Osteoblast (primary cell): ENCODE measurements around the gene CASP9. TPM values are rescaled to one million over a fixed set of nuclear protein-coding genes. Genes with fewer than 3 reads are reported as not detected.

Source experiments
- DNase-seq: peaks from one replicate; pipeline ENCODE4 v3.0.0; 2011; ENCODE audit warnings: low spot score, mixed read lengths; ENCODE audit not compliant: insufficient read length; ENCODE audit errors: missing footprints
- H2AFZ ChIP-seq: 2 replicates; pipeline ENCODE4 v1.6.0; 2011; ENCODE audit warnings: mild to moderate bottlenecking, low read length
- H3K27ac ChIP-seq: 2 replicates; pipeline ENCODE4 v1.5.1; 2011; ENCODE audit warnings: mild to moderate bottlenecking, low read depth, low read length, moderate library complexity
- H3K27me3 ChIP-seq: 2 replicates; pipeline ENCODE4 v1.6.0; 2012; ENCODE audit warnings: mild to moderate bottlenecking, control low read depth, inconsistent platforms, low read length, moderate library complexity; ENCODE audit not compliant: insufficient read depth
- H3K36me3 ChIP-seq: 2 replicates; pipeline ENCODE4 v1.5.1; 2011; ENCODE audit warnings: mild to moderate bottlenecking, low read length, control low read depth, moderate library complexity; ENCODE audit not compliant: insufficient read depth
- H3K4me1 ChIP-seq: 2 replicates; pipeline ENCODE4 v1.5.1; 2011; ENCODE audit warnings: mild to moderate bottlenecking, low read length, control low read depth, moderate library complexity; ENCODE audit not compliant: insufficient read depth
- H3K4me2 ChIP-seq: 2 replicates; pipeline ENCODE4 v1.6.0; 2011; ENCODE audit warnings: mild to moderate bottlenecking, low read length; ENCODE audit not compliant: insufficient read depth
- H3K4me3 ChIP-seq: fragments of 200-600 bp; sonication (generic); 3 replicates; pipeline ENCODE4 v1.5.1; 2012; ENCODE audit warnings: mild to moderate bottlenecking, low read length, inconsistent platforms; ENCODE audit not compliant: insufficient read depth
- H3K79me2 ChIP-seq: 2 replicates; pipeline ENCODE4 v1.6.0; 2012; ENCODE audit warnings: mild to moderate bottlenecking, low read length, control low read depth, inconsistent platforms; ENCODE audit not compliant: insufficient read depth
- H3K9me3 ChIP-seq: 2 replicates; pipeline ENCODE4 v1.5.1; 2011; ENCODE audit warnings: low read depth, low read length, control low read depth
- H4K20me1 ChIP-seq: 2 replicates; pipeline ENCODE4 v1.6.0; 2012; ENCODE audit warnings: mild to moderate bottlenecking, low read length, control low read depth; ENCODE audit not compliant: insufficient read depth
- total RNA-seq: library from RNA; depleted of rRNA; stranded (reverse); fragments of >200 nt; gene quantifications from 2 replicates; pipeline ENCODE4 v1.2.3, GENCODE V29; 2012
- TF ChIP-seq, protein P1 (sequence below): IDR thresholded peaks from 2 replicates; pipeline ENCODE4 v1.5.1; 2011; ENCODE audit warnings: mild to moderate bottlenecking, low read depth, low read length, moderate library complexity; ENCODE audit errors: extremely low read depth

The CASP9 gene
- total RNA-seq, 1 donor = 10.9 TPM

DNA sequence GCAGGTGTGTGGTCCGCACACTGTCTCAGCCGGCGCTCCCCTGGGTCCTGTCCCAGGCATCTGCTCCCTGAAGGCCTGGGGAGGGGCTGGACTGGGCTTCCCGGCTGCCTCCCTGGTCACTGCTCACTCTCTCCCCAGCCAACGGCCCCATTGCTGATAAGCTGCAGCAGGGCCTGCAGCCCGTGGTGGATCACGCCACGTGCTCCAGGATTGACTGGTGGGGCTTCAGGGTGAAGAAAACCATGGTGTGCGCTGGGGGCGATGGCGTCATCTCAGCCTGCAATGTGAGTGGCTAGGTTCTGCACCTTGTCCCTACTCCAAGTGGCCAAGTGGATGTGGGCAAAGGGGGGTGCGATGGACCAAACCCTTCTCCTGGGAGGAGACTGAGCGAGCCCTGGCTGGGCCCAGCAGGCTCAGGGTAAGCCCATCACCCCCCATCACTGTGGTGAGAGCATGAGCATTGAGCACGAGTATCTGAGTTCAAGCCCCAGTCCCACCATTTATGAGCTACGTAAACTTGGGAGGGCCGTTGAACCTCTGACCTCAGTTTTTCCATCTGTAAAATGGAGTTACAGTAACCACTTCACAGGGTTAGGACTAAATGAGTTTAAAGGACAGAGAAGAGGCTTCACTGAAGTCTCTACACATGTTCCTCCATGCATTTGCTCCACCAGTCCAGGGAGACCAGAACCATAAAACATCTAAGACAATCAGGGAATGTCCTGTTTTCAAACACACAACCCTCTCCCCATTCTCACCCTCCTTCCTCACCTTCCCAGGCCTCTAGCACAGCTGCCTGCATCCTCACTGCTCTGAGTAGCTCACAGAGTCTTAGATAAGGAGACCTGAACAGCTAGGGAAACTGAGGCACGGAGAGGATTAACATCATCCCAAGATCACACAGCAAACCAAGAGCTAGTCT is 79.3 kb downstream of the CASP9 start:
- Histone ChIP-seq H2AFZ (no peak overlapping the region), H3K79me2 (no peaks in the 10 kb centered on the region), H3K36me3 (no peaks in the 10 kb centered on the region), H4K20me1 (no peaks in the 10 kb centered on the region), H3K27me3 (peaks cover 9% of the 10 kb centered on the region), H3K4me2 (no peak overlapping the region), H3K4me1 (no peaks in the 10 kb centered on the region), H3K9me3 (no peaks in the 10 kb centered on the region), H3K27ac (no peak overlapping the region), H3K4me3 (no peak overlapping the region)
- DNase-seq = peak; percentile 73
- TF ChIP-seq, protein P1, sequence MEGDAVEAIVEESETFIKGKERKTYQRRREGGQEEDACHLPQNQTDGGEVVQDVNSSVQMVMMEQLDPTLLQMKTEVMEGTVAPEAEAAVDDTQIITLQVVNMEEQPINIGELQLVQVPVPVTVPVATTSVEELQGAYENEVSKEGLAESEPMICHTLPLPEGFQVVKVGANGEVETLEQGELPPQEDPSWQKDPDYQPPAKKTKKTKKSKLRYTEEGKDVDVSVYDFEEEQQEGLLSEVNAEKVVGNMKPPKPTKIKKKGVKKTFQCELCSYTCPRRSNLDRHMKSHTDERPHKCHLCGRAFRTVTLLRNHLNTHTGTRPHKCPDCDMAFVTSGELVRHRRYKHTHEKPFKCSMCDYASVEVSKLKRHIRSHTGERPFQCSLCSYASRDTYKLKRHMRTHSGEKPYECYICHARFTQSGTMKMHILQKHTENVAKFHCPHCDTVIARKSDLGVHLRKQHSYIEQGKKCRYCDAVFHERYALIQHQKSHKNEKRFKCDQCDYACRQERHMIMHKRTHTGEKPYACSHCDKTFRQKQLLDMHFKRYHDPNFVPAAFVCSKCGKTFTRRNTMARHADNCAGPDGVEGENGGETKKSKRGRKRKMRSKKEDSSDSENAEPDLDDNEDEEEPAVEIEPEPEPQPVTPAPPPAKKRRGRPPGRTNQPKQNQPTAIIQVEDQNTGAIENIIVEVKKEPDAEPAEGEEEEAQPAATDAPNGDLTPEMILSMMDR = no peak

DNA sequence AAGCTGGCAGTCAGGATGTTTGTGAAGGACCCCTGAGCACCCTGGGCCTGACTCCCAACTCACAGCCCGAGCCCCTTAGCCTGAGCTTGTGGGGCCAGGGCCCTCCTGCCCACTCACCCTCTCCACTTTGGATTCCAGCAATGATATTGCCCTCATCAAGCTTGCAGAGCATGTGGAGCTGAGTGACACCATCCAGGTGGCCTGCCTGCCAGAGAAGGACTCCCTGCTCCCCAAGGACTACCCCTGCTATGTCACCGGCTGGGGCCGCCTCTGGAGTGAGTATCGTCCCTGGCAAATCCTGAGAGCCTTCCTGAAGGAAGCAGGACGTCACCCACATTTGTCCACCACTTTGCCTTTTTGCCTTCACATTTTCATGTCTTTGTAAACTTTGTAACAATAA is 80.7 kb downstream of the CASP9 start:
- H3K36me3 ChIP-seq = no peaks in the 10 kb centered on the region
- peaks cover 9% of the 10 kb centered on the region for H3K27me3 ChIP-seq
- TF ChIP-seq, protein P1 = no peak
- no peaks in the 10 kb centered on the region for H4K20me1 ChIP-seq
- H3K4me1 ChIP-seq = no peaks in the 10 kb centered on the region
- no peaks in the 10 kb centered on the region for H3K9me3 ChIP-seq
- H2AFZ ChIP-seq = no peak overlapping the region
- no peak for DNase-seq
- no peak overlapping the region for H3K4me3 ChIP-seq
- H3K79me2 ChIP-seq = no peaks in the 10 kb centered on the region
- H3K4me2 ChIP-seq = no peak overlapping the region
- no peak overlapping the region for H3K27ac ChIP-seq

DNA sequence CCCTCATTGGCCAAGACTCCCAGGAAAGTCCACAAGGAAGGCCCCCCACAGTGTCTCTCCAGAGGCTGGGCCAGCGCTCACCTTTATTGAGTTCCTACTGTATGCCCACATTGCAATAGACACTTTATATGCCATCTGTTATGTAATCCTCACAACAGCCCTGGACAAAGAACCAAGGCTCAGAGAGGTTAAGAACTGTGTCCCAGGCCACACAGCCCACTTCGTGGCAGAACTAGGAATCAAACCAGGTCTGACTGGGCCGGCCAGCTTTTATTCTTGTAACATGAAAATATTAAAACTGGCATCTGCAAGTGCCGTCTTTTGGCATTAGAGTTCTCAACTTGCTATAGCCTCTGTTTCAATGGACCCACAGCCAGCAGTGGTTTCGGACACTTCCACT is 81.3 kb downstream of the CASP9 start:
- H3K36me3 ChIP-seq = no peaks in the 10 kb centered on the region
- no peaks in the 10 kb centered on the region for H3K9me3 ChIP-seq
- TF ChIP-seq, protein P1 = no peak
- DNase-seq = peak; percentile 43
- no peak overlapping the region for H2AFZ ChIP-seq
- no peak overlapping the region for H3K27ac ChIP-seq
- no peaks in the 10 kb centered on the region for H3K4me1 ChIP-seq
- H3K4me2 ChIP-seq = no peak overlapping the region
- no peak overlapping the region for H3K4me3 ChIP-seq
- H4K20me1 ChIP-seq = no peaks in the 10 kb centered on the region
- peaks cover 9% of the 10 kb centered on the region for H3K27me3 ChIP-seq
- no peaks in the 10 kb centered on the region for H3K79me2 ChIP-seq

DNA sequence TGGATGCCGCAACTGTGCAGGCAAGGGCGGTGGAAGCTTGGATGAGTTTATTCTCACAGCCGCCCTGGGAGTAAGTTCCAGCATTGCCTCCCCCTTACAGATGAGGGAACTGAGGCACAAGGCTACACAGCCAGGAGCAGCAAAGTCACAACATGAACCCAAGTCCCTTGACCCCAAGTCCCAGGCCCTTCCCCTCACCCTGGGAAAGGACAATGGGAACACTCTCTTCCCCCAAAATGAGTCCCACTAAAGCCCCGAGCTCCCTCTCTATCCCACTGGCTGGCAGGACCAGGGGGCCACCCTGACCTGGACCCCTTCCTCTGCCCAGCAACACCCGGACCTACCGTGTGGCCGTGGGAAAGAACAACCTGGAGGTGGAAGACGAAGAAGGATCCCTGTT is 81.9 kb downstream of the CASP9 start:
- no peak overlapping the region for H2AFZ ChIP-seq
- H3K27ac ChIP-seq = no peak overlapping the region
- no peaks in the 10 kb centered on the region for H3K79me2 ChIP-seq
- no peaks in the 10 kb centered on the region for H3K4me1 ChIP-seq
- peak; percentile 45 for DNase-seq
- H3K27me3 ChIP-seq = peaks cover 4% of the 10 kb centered on the region
- H3K4me2 ChIP-seq = no peak overlapping the region
- no peak overlapping the region for H3K4me3 ChIP-seq
- no peaks in the 10 kb centered on the region for H3K9me3 ChIP-seq
- TF ChIP-seq, protein P1 = no peak
- H4K20me1 ChIP-seq = no peaks in the 10 kb centered on the region
- H3K36me3 ChIP-seq = no peaks in the 10 kb centered on the region
